GM13977 (cell line): ENCODE data around the gene RING1.
"Not testable (repeated sequence)": the region's sequence is repeated elsewhere in the genome, so short reads cannot be mapped to it uniquely, and the experiment has no call there.

ENCODE experiments used
- DNase-seq: peaks from one replicate; pipeline ENCODE4 v3.0.0; 2012; ENCODE audit warnings: low spot score
- CTCF ChIP-seq: IDR thresholded peaks from 2 replicates; pipeline ENCODE4 v1.5.1; 2012; ENCODE audit warnings: mild to moderate bottlenecking, control low read depth; ENCODE audit not compliant: insufficient read depth; ENCODE audit errors: extremely low read depth, missing control alignments
- in situ Hi-C: fragments of 300-500 bp; cut with MboI; formaldehyde crosslinking; loops from one replicate; pipeline ENCODE4 v1.12.0; 2022; ENCODE audit warnings: low sequenced_read_pairs, low pct_unique_long_range_greater_than_20kb, mixed read lengths, inconsistent platforms; ENCODE audit not compliant: unreplicated experiment

RING1 gene

GRCh38 chr6:33213166-33213988 lies 5.1 kb downstream of the RING1 start:
- peak; percentile 51 for DNase-seq
- no peak for TF ChIP-seq CTCF
- in situ Hi-C loops, result no loop called here

- in situ Hi-C loops, result no loop called here
- TF ChIP-seq CTCF, result no peak
- DNase-seq, result peak; percentile 21
Observed at GRCh38 chr6:33213989-33214335, 5.7 kb downstream of the RING1 start.

GRCh38 chr6:33215271-33216116 lies 7.2 kb downstream of the RING1 start:
- in situ Hi-C loops, result no loop called here
- TF ChIP-seq CTCF, result no peak
- DNase-seq, result no peak

GRCh38 chr6:33216117-33216649 lies 7.9 kb downstream of the RING1 start:
- TF ChIP-seq CTCF, result no peak
- DNase-seq, result no peak
- in situ Hi-C loops, result no loop called here

GRCh38 chr6:33217246-33217645 lies 8.9 kb downstream of the RING1 start:
- in situ Hi-C loops, result no loop called here
- no peak for DNase-seq
- TF ChIP-seq CTCF, result no peak

- TF ChIP-seq CTCF, result no peak
- in situ Hi-C loops, result no loop called here
- DNase-seq, result no peak
Observed at GRCh38 chr6:33217681-33218080, 9.4 kb downstream of the RING1 start.

- in situ Hi-C loops, DNase-seq: not testable (repeated sequence)
Observed at GRCh38 chr6:33226503-33227120, 18.3 kb downstream of the RING1 start.
